SU-DHL-6 (cell line): Measurements from ENCODE around the gene TXNL4B.

Source experiments
- CTCF ChIP-seq: fragments of 200-600 bp; sonication (generic); IDR thresholded peaks from one replicate; pipeline ENCODE4 v1.5.1; 2017; ENCODE audit warnings: antibody characterized with exemption, mild to moderate bottlenecking, low read length, moderate library complexity; ENCODE audit not compliant: insufficient read depth, poor library complexity, severe bottlenecking
- EZH2phosphoT487 ChIP-seq: fragments of 200-600 bp; sonication (generic), shearing (Covaris generic); conservative IDR thresholded peaks from 2 replicates; pipeline ENCODE4 v1.6.1; 2018; ENCODE audit warnings: mild to moderate bottlenecking, antibody characterized with exemption, low read length, moderate library complexity, mixed read lengths

GRCh38 chr16:72131036-72131435, 37.6 kb upstream of the TXNL4B start:
- TF ChIP-seq CTCF (no peak), EZH2phosphoT487 (no peak)
